HG03378 (cell line): Measurements from ENCODE around the gene GTF3C5.
"Not testable (repeated sequence)": the region's sequence is repeated elsewhere in the genome, so short reads cannot be mapped to it uniquely, and the experiment has no call there.

ENCODE experiments used
- ATAC-seq: cut with Tn5 transposase; IDR thresholded peaks from one replicate; pipeline ENCODE4 v1.9.1; 2021; ENCODE audit warnings: mild to moderate bottlenecking, moderate library complexity; ENCODE audit not compliant: unreplicated experiment

GTF3C5 gene

GRCh38 chr9:133054194-133054890 lies 23.5 kb downstream of the GTF3C5 start:
- no peak for ATAC-seq

- ATAC-seq, result no peak
Measured at GRCh38 chr9:133054966-133055365, 24.2 kb downstream of the GTF3C5 start.

GRCh38 chr9:133055788-133056420 lies 25.1 kb downstream of the GTF3C5 start:
- no peak for ATAC-seq

- ATAC-seq, result no peak
Measured at GRCh38 chr9:133056533-133056932, 25.7 kb downstream of the GTF3C5 start.

- ATAC-seq, result no peak
Measured at GRCh38 chr9:133057006-133057405, 26.2 kb downstream of the GTF3C5 start.

GRCh38 chr9:133057553-133057952 lies 26.8 kb downstream of the GTF3C5 start:
- ATAC-seq, result no peak

- ATAC-seq, result no peak
Measured at GRCh38 chr9:133058071-133058470, 27.3 kb downstream of the GTF3C5 start.

- no peak for ATAC-seq
Measured at GRCh38 chr9:133058550-133059320, 27.9 kb downstream of the GTF3C5 start.

- ATAC-seq, result no peak
Measured at GRCh38 chr9:133059623-133060022, 28.8 kb downstream of the GTF3C5 start.

- no peak for ATAC-seq
Measured at GRCh38 chr9:133060417-133060841, 29.6 kb downstream of the GTF3C5 start.

GRCh38 chr9:133061019-133061763 lies 30.4 kb downstream of the GTF3C5 start:
- not testable (repeated sequence) for ATAC-seq

GRCh38 chr9:133061764-133062145 lies 31.0 kb downstream of the GTF3C5 start, which contains the start of gene CEL:
Gene CEL (plus strand): TSS chr9:133061981. CDS start chr9:133062003, 22 bp downstream.
- ATAC-seq, result not testable (repeated sequence)

- ATAC-seq, result not testable (repeated sequence)
Measured at GRCh38 chr9:133062569-133062968, 31.8 kb downstream of the GTF3C5 start.

GRCh38 chr9:133063159-133063499 lies 32.3 kb downstream of the GTF3C5 start:
- ATAC-seq, result no peak

GRCh38 chr9:133063500-133064231 lies 32.9 kb downstream of the GTF3C5 start:
- no peak for ATAC-seq

GRCh38 chr9:133064241-133065069 lies 33.7 kb downstream of the GTF3C5 start:
- ATAC-seq, result no peak

GRCh38 chr9:133065070-133065388 lies 34.2 kb downstream of the GTF3C5 start:
- no peak for ATAC-seq

GRCh38 chr9:133066181-133066983 lies 35.6 kb downstream of the GTF3C5 start:
- ATAC-seq, result no peak

GRCh38 chr9:133067006-133067405 lies 36.2 kb downstream of the GTF3C5 start:
- ATAC-seq, result no peak
